Measurements from ENCODE around the gene SGMS1. TPM values are rescaled to one million over a fixed set of nuclear protein-coding genes. Genes with fewer than 3 reads are reported as not detected.
"Not testable (repeated sequence)": the region's sequence is repeated elsewhere in the genome, so short reads cannot be mapped to it uniquely, and the experiment has no call there.

Gene SGMS1
- total RNA-seq, 4 donors from 2014 or later, result 153 to 235 (median 186) TPM

DNA sequence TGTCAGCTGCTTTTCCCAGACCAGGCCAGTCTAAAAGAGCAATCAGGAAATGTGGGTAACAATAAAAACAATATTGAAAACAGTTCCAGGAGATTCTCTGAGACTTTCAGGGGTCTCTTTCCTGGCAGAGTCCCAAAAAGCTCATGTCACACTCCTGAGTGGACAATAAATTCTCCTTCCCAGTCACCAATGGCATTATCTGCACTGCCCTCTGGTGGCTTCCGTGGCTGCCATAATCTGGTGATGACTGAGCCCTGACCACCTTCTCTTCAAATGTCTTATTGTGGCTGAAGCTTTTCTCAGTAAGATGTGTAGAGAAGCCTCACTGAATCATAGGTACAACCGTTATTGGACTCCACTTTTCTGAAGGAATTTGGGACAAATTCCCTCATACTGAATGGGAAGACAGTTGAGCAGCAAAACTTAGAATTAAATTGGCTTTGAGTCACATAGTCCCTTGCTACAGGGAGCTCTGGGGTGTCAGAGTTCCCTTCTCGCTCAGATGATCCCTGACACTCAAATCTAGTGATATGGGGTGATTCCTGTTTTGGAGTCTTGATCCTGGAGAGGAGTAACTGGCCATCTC, 348.0 kb downstream of the SGMS1 start:
- 53 to 54% methylated on average over 3 of the region's 3 CpGs for WGBS, 2 donors
- DNase-seq (ENCODE audit: low spot score in 2 of 2), result peak in 1 of 2 donors; percentile 27
- H3K4me3 ChIP-seq (ENCODE audit: low read depth, poor library complexity, severe bottlenecking), result no peak overlapping the region
- TF ChIP-seq POLR2A (IDR thresholded peaks at IDR 0.05), result no peak
- TF ChIP-seq, protein P1, sequence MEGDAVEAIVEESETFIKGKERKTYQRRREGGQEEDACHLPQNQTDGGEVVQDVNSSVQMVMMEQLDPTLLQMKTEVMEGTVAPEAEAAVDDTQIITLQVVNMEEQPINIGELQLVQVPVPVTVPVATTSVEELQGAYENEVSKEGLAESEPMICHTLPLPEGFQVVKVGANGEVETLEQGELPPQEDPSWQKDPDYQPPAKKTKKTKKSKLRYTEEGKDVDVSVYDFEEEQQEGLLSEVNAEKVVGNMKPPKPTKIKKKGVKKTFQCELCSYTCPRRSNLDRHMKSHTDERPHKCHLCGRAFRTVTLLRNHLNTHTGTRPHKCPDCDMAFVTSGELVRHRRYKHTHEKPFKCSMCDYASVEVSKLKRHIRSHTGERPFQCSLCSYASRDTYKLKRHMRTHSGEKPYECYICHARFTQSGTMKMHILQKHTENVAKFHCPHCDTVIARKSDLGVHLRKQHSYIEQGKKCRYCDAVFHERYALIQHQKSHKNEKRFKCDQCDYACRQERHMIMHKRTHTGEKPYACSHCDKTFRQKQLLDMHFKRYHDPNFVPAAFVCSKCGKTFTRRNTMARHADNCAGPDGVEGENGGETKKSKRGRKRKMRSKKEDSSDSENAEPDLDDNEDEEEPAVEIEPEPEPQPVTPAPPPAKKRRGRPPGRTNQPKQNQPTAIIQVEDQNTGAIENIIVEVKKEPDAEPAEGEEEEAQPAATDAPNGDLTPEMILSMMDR (IDR thresholded peaks at IDR 0.05), result no peak
- intact Hi-C loops (cut with DNase I; ENCODE audit: low total_unique reads), result no loop called here

DNA sequence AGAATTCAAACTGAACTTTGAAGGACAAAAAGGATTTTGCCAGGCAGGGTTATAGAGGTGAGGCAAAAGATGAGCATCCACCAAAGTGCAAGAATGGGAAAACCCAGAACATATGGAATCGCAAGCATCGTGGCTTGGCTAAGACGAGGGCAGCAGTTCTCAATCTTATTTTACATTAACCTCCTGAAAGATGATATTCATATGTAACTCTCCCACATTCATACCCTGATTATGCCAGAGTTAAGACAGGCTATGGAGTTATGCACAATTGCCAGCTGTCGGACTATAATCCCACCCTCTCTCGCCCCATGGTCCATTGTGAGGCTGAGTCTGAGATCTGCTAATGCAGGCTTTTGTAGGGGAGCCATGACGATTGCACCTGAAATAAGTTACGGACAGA, 351.2 kb downstream of the SGMS1 start:
- 89 to 94% methylated on average over 7 of the region's 7 CpGs for WGBS, 2 donors
- TF ChIP-seq POLR2A (IDR thresholded peaks at IDR 0.05), result no peak
- TF ChIP-seq, protein P1 (IDR thresholded peaks at IDR 0.05), result no peak
- intact Hi-C loops (cut with DNase I; ENCODE audit: low total_unique reads), result no loop called here
- no peak overlapping the region for H3K4me3 ChIP-seq (ENCODE audit: low read depth, poor library complexity, severe bottlenecking)
- DNase-seq (ENCODE audit: low spot score in 2 of 2), result no peak

DNA sequence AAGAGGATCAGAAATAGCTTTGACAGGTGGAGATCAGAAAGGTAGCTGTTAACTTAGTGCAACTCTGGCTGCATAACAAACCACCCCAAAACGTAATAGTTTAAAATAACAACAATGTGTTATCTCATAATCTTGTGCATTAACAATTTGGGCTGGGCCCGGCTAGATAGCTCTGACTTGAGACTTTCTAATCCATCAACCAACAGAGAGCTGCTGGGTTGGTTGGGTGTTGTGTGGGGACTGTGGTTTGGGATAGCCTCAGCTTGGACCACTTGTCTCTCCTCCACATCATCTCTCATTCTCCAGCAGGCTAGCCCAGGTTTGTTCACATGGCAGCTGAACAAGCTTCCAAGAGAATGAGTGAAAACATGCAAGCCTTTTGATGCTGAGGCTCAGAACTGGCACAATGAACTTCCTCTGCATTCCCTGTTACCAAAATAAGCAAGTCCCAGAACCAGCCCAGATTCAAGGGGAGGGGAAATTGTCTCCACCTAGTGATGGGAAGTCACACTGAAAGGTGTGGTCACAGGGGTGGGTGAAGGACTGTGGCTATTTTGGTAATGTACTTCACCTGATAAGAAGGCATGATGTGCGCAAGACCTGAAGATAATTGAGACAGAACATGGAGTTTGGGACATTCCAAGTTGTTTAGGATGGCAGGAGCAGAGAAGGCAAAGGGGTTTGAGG, 352.0 kb downstream of the SGMS1 start:
- WGBS, 2 donors, result 73 to 74% methylated on average over 3 of the region's 3 CpGs
- TF ChIP-seq, protein P1 (IDR thresholded peaks at IDR 0.05), result no peak
- TF ChIP-seq POLR2A (IDR thresholded peaks at IDR 0.05), result no peak

DNA sequence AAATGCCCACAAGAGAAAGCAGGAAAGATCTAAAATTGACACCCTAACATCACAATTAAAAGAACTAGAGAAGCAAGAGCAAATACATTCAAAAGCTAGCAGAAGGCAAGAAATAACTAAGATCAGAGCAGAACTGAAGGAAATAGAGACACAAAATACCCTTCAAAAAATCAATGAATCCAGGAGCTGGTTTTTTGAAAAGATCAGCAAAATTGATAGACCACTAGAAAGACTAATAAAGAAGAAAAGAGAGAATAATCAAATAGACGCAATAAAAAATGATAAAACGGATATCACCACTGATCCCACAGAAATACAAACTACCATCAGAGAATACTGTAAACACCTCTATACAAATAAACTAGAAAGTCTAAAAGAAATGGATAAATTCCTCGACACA, 355.9 kb downstream of the SGMS1 start:
- H3K4me3 ChIP-seq (ENCODE audit: low read depth, poor library complexity, severe bottlenecking); intact Hi-C loops (cut with DNase I; ENCODE audit: low total_unique reads); DNase-seq (ENCODE audit: low spot score in 2 of 2): not testable (repeated sequence)
- 84 to 89% methylated on average over 3 of the region's 3 CpGs for WGBS, 2 donors

More for the DNA sequence above, 352.0 kb downstream of the SGMS1 start:
- H3K4me3 ChIP-seq (ENCODE audit: low read depth, poor library complexity, severe bottlenecking), result no peak overlapping the region
- intact Hi-C loops (cut with DNase I; ENCODE audit: low total_unique reads), result no loop called here
- DNase-seq (ENCODE audit: low spot score in 2 of 2), result no peak

DNA sequence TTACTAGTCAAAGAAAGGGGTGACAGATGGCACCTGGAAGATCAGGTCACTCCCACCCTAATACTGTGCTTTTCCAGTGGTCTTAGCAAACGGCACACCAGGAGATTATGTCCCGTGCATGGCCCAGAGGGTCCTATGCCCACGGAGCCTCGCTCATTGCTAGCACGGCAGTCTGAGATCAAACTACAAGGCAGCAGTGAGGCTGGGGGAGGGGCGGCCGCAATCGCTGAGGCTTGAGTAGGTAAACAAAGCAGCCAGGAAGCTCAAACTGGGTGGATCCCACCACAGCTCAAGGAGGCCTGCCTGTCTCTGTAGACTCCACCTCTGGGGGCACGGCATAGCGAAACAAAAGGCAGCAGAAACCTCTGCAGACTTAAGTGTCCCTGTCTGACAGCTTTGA, 361.1 kb downstream of the SGMS1 start:
- 73 to 87% methylated on average over 10 of the region's 10 CpGs for whole genome bisulfite sequencing, 2 donors
- DNase-seq (ENCODE audit: low spot score in 2 of 2); H3K4me3 ChIP-seq (ENCODE audit: low read depth, poor library complexity, severe bottlenecking); intact Hi-C loops (cut with DNase I; ENCODE audit: low total_unique reads): not testable (repeated sequence)

DNA sequence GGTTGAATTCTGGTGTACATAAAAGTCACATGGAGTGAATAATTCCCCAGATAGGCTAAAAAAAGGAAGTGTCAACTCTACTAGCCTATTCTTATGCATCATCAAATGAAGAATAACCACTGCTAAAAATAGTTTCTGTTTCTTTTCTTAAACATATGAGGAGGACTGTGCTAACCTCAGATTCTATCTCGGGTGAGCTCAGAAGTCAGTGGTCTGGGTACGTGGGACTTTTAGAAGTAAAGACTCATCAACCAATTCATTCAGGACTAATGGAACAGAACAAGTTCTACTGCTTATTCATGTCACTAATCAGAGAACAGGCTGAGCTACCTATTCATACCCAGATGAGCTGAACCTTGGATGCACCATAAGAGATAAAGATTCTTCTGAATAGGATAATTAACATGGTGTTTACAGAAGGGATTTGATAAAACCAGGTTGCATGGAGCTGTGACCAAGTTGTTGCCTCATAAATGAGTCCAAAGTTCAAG, 362.9 kb downstream of the SGMS1 start:
- no peak overlapping the region for H3K4me3 ChIP-seq (ENCODE audit: low read depth, poor library complexity, severe bottlenecking)
- no peak for DNase-seq (ENCODE audit: low spot score in 2 of 2)
- 25 to 43% methylated on average over 2 of the region's 2 CpGs for WGBS, 2 donors
- intact Hi-C loops (cut with DNase I; ENCODE audit: low total_unique reads), result no loop called here
- TF ChIP-seq, protein P1 (IDR thresholded peaks at IDR 0.05), result no peak
- no peak for TF ChIP-seq POLR2A (IDR thresholded peaks at IDR 0.05)

Other genes starting within 250 kb of the SGMS1 start
- 1 to 10 TPM; 1.2 to 4.0 (median 2.5) TPM for gene ASAH2B, start 116.0 kb upstream of the SGMS1 start, total RNA-seq